CD4-positive, alpha-beta T cell treated with Interleukin-10 for 1 hour (primary cell): ENCODE results near the gene ALG8.

Experiments used
- DNase-seq: peaks from one replicate; pipeline ENCODE4 v3.0.0-alpha.2; 2020

The ALG8 gene

GRCh38 chr11:78158987-78159652 lies 19.7 kb upstream of the ALG8 start:
- DNase-seq, result no peak

GRCh38 chr11:78156127-78156844 lies 16.9 kb upstream of the ALG8 start:
- no peak for DNase-seq

GRCh38 chr11:78151804-78152203 lies 12.4 kb upstream of the ALG8 start:
- no peak for DNase-seq

- DNase-seq, result no peak
Measured at GRCh38 chr11:78150754-78151153, 11.3 kb upstream of the ALG8 start.

- DNase-seq, result no peak
Measured at GRCh38 chr11:78150346-78150745, 10.9 kb upstream of the ALG8 start.

- DNase-seq, result peak; percentile 15
Measured at GRCh38 chr11:78149646-78150045, 10.2 kb upstream of the ALG8 start.

GRCh38 chr11:78147807-78148206 lies 8.4 kb upstream of the ALG8 start:
- DNase-seq, result no peak

- DNase-seq, result no peak
Measured at GRCh38 chr11:78145511-78146025, 6.1 kb upstream of the ALG8 start.

GRCh38 chr11:78140392-78141077 lies 1.1 kb upstream of the ALG8 start:
- DNase-seq, result no peak

GRCh38 chr11:78138694-78139421 lies 568 bp downstream of the ALG8 start:
- no peak for DNase-seq

GRCh38 chr11:78138291-78138690 lies 1.1 kb downstream of the ALG8 start:
- no peak for DNase-seq

GRCh38 chr11:78132475-78132874 lies 7.0 kb downstream of the ALG8 start:
- no peak for DNase-seq

- no peak for DNase-seq
Measured at GRCh38 chr11:78131956-78132355, 7.5 kb downstream of the ALG8 start.

- no peak for DNase-seq
Measured at GRCh38 chr11:78127403-78127802, 12.0 kb downstream of the ALG8 start.

GRCh38 chr11:78112582-78113275 lies 26.7 kb downstream of the ALG8 start:
- DNase-seq, result no peak

GRCh38 chr11:78111298-78111697 lies 28.1 kb downstream of the ALG8 start:
- no peak for DNase-seq

- no peak for DNase-seq
Measured at GRCh38 chr11:78110830-78111229, 28.6 kb downstream of the ALG8 start.

GRCh38 chr11:78110351-78110750 lies 29.1 kb downstream of the ALG8 start:
- no peak for DNase-seq

- DNase-seq, result no peak
Measured at GRCh38 chr11:78109081-78110015, 30.1 kb downstream of the ALG8 start.

GRCh38 chr11:78100676-78101472 lies 38.6 kb downstream of the ALG8 start:
- no peak for DNase-seq
